ENCODE results near the gene PARP9.
"Not testable (repeated sequence)": the region's sequence is repeated elsewhere in the genome, so short reads cannot be mapped to it uniquely, and the experiment has no call there.

The PARP9 gene

DNA sequence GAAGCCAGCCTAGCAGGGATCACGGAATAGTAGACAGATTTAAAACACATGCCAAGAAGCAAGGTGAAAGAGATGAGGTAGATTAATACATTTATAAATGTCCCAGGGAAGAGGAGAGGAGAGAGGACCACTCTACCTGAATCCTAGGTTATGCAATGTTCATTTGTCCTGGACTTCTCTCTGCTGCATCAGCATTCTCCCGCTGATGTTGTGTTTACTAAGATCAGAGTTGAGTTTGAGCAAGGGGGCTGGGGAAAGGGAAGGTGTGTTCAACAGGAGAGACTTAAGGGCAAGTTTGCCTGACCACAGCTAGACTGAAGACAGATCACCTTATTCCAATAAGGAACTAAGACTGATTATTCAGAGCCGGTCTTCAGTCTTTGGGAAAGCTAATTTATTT lies 48.2 kb downstream of the PARP9 start:
- no peak for DNase-seq

DNA sequence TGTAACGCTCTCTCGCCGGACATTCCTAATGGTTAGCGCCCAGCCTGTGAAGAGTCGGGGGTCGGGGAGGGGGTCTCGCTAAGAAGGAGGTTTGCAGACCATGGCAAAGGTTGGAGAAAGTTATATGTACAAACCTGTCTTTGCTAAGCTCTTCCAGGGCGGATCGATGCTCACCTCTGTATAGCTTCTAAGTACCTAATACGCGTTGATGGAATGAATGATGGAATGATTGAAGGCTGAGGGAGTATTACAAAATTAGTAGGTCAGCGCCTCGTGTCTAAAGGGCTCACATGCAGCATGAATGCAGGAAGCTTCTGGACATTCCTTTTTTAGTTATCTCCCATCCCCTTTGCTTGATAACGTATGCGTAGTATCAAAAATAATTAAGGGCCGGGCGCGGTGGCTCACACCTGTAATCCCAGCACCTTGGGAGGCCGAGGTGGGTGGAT lies 49.1 kb downstream of the PARP9 start:
- DNase-seq, result no peak

DNA sequence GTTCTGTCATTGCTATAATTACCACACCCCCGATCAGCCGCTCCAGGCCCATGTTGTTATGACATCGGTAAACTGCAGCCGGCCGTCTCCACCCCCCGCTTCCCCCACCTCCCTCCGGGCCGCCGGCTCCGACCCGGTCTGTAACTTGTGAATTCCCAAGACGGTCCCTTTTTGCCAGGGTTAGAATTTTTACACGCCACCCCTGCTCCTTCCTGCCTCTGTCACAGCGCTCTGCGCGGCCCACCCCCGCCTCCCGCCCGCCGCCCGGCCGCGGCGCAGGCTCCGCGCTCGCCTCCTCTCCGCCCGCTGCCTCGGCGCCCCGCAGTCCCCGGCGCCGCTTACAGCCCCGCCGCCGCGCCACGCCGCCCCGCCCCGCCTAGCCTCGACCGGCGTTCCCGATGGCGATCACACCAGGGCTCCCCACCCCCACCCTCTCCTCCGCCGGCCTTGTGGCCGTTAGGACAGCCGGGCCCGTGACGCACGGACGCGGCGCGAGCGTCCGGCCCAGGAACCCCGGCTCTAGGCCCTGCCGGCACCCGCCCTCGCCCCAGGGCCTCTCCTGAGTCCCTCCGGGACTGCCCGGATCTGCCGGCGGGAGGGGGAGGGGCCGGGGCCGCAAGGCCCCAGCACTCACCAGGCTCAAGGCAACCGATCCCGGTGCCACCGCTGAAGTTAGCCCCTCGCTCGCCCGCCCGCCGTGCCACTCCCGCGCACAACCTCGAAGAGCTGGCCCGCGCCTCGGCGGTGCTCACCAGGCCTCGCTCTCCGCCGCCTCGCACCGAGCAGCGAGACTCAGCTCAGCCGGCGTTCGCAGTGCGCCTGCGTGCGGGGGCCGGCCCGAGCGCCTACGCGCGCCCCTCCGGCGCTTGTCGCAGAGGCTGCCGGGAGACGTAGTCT lies 49.7 kb downstream of the PARP9 start, which contains the start of gene KPNA1:
Gene KPNA1 (minus strand): TSS at position 817 of the 897 bp plus-strand sequence. CDS start 18,374 bp downstream, outside the sequence.
- DNase-seq, result peak; percentile 95 to 96

GRCh38 chr3:122513386-122514122 lies 50.5 kb downstream of the PARP9 start:
- no peak for DNase-seq

DNA sequence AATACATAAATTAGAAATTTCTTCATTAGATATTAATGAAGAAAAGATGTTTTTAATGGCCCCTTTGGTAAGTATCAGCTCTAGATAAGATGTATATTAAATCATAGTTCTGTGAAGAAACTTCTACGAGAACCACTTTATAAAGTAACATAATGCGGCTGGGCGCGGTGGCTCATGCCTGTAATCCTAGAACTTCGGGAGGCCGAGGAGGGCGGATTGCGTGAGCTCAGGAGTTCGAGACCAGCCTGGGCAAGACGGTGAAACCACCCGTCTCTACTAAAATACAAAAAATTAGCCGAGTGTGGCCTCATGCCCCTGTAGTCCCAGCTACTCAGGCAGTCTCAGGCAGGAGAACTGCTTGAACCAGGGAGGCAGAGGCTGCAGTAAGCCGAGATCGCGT lies 51.8 kb downstream of the PARP9 start:
- no peak for DNase-seq

GRCh38 chr3:122510878-122511535 lies 53.1 kb downstream of the PARP9 start:
- DNase-seq, result no peak

DNA sequence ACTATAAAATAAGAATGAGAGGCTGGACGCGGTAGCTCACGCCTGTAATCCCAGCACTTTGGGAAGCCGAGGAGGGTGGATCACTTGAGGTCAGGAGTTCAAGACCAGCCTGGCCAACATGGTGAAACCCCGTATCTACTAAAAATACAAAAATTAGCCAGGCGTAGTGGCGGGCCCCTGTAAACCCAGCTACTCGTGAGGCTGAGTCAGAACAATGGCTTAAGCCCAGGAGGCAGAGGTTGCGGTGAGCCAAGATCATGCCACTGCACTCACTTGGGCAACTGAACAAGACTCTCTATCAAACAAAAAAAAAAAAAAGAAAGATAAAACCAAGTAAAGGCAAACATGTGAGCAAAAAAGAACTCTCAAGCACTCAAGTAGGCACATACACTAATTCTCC lies 55.2 kb downstream of the PARP9 start:
- DNase-seq, result not testable (repeated sequence)

DNA sequence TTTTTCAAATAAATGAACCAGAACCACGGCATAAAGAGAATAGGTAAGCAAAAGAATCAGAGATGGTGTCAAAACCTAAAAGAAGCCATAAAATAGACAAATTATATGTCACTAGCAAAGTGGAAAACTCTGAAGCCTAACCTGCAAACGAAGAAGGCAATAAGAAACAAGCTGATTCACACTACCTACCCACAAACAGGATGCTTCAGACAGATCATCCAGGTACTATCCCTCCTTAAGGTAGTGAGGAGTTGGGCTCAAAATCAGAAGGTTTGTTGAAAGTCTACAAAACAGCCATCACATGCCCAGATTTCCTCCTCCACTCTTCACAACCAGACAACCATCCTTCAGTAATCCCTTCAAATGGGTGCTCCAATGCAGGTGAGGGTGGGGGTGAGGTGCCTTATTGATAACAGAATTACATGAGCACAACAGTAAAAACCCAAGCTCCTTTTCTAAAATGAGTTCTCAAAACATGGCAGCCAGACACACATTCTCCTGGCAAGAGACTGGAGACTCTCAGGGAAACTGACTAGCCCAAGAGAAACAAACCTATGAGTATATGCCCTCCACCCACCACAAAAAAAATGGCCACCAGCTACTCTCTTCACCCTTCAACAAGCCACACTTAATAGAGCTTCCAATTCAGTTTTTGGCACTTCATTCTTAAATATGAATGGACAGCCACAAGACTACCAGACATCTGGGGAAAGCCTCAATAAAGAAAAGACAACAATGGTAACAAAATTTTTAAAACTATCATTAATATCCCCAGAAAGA lies 55.8 kb downstream of the PARP9 start:
- no peak for DNase-seq

DNA sequence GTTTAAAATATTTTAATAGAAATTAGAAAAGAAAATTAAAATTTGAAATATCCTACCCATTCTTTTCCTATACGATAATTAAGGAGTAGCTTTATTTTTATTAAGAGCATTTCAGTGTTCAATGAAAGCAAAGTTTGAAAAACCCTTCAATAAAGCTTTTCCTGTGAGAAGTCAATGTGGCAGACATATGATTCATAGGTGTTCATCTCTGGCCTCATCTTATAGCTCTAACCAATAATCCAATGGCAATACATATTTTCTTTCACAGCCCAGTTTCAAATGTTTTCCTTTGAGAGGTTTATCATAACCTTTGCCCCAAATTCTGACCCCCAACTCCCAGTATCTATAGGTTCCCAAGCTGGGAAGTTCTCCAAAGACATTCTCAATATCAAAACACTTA lies 57.6 kb downstream of the PARP9 start:
- DNase-seq, result no peak

GRCh38 chr3:122505676-122506075 lies 58.4 kb downstream of the PARP9 start:
- DNase-seq, result no peak

GRCh38 chr3:122502941-122503340 lies 61.2 kb downstream of the PARP9 start:
- DNase-seq, result no peak

- no peak for DNase-seq
These were observed 62.0 kb downstream of the PARP9 start for GRCh38 chr3:122502139-122502538.

GRCh38 chr3:122500964-122501363 lies 63.1 kb downstream of the PARP9 start:
- DNase-seq, result not testable (repeated sequence)

DNA sequence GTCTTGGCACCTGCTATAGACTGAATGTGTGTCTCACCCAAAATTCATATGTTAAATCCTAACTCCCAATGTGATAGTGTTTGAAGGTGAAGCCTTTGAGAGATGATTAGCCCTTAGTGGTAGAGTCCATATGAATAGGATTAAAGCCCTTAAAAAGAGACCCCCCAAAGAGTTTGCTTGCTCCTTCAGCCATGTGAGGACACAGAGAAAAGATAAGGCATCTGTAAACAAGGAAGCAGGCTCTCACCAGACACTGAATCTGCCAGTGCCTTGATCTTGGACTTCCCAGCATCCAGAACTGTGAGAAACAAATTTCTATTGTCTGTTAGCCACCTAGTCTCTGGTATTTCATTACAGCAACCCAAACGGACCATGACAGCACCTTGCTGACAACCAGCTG lies 65.9 kb downstream of the PARP9 start:
- no peak for DNase-seq

- DNase-seq, result no peak
These were observed 66.7 kb downstream of the PARP9 start for GRCh38 chr3:122497425-122497824.

DNA sequence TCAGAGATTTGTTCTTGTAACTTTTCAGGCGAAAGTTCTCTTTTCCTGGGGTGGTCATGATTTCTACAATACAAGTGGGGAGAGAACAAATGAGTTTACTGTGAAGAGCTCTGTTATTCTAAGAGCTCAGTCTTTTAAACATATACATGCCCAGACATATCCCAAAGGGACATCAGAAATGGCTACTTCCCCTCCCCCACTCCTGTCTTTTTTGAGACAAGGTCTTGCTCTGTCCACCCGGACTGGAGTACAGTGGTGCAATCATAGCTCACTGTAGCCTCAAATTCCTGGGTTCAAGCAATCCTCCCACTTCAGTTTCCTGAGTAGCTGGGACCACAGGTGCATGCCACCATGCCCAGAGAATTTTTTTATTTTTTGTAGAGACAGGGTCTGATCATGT lies 67.6 kb downstream of the PARP9 start:
- no peak for DNase-seq

- no peak for DNase-seq
These were observed 70.8 kb downstream of the PARP9 start for GRCh38 chr3:122493296-122493695.

DNA sequence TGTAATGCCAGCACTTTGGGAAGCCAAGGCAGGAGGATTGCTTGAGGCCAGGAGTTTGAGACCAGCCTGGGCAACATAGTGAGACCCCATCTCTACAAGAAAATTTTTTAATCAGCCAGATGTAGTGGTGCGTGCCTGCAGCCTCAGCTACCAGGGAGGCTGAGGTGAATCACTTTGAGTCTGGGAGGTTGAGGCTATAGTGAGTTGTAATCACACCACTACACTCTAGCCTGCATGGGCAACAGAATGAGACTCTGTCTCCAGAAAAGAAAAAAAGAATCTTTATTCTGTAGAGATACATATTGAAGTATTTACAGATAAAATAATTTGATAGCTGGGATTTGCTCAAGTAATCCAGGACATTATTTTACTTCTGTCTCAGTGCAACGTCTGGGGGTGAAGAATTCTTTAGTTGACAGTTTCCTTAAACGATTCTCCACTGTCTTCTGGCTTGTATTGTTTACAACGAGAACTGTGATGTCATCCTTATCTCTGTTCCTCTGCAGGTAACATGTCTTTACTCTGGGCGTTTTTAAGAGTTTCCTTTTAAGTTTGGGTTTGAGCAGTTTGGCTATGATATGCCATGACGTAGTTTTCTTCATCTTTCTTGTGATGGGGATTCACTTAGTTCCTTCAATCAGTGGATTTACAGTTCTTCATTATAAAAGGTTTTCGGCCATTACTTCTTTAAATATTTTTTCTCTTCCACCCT lies 75.7 kb downstream of the PARP9 start:
- no peak for DNase-seq

DNA sequence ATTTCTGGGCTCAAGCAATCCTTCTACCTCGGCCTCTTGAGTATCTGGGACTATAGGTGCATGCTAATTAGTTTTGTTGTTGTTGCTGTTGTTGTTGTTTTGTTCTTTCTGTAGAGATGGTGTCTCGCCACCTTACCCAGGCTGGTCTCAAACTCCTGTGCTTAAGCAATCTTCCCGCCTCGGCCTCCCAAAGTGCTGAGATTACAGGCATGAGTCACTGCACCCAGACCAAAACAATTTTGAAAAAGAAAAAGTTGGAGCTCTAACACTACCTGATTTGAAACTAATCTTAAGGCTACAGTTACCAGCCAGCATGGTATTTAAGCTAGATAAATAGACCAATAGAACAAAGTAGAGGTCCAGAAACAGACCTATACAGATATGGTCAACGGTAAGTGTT lies 79.1 kb downstream of the PARP9 start:
- no peak for DNase-seq

- no peak for DNase-seq
These were observed 82.7 kb downstream of the PARP9 start for GRCh38 chr3:122481390-122481789.
